GM12878 (cell line): ENCODE data around the gene PRKAG3. TPM values are rescaled to one million over a fixed set of nuclear protein-coding genes. Genes with fewer than 3 reads are reported as not detected.

Source experiments
- ATAC-seq: fragments of 200-7000 bp; cut with Tn5 transposase; 3 replicates; pipeline ENCODE4 v1.9.1; 2020; ENCODE audit warnings: mild to moderate bottlenecking, moderate library complexity
- BruUV-seq: library from RNA; stranded (reverse); fragments of 400-500 nt; replicated peaks from 2 replicates; lab custom pipeline; 2021; lab: Mats Ljungman, UMichigan
- CTCF ChIA-PET: fragments of 300-600 bp; sonication (Branson Sonifier 250); formaldehyde crosslinking; extraction: SDS; loops from one replicate; lab custom pipeline; 2021; ENCODE audit warnings: inconsistent platforms; lab: Yijun Ruan, JAX
- POLR2A ChIA-PET: fragments of 350-600 bp; formaldehyde crosslinking; extraction: SDS; loops from one replicate; lab custom pipeline; 2021; ENCODE audit warnings: inconsistent platforms; lab: Charles Lee
- RAD21 ChIA-PET: fragments of 300-600 bp; sonication (Branson Sonifier 250); formaldehyde crosslinking; loops from one replicate; lab custom pipeline; 2023; ENCODE audit warnings: antibody characterized with exemption; ENCODE audit not compliant: unreplicated experiment; lab: Charles Lee
- SMC1A ChIA-PET: fragments of 300-600 bp; sonication (Branson Sonifier 250); formaldehyde crosslinking; loops from one replicate; lab custom pipeline; 2023; ENCODE audit not compliant: unreplicated experiment, uncharacterized antibody; lab: Charles Lee
- DNase-seq: peaks from one replicate; pipeline ENCODE4 v3.0.0-alpha.2; 2011; ENCODE audit warnings: low read depth, low spot score
- FAIRE-seq: peaks from 3 replicates; lab custom pipeline; 2011; peaks lifted over from hg19 to GRCh38; lab: Jason Lieb, UNC
- H2AFZ ChIP-seq: 2 replicates; pipeline ENCODE4 v1.6.0; 2011; ENCODE audit warnings: low read depth, low read length, control low read depth; ENCODE audit not compliant: control insufficient read depth
- H3K27ac ChIP-seq: 2 replicates; pipeline ENCODE4 v1.5.1; 2011; ENCODE audit warnings: control low read depth; ENCODE audit not compliant: control insufficient read depth, insufficient read depth
- H3K27me3 ChIP-seq, 2 experiments: replicated peaks in 1 of 2; 2 replicates each; pipeline versions ENCODE4 v1.6.0 to v1.6.1; 2011; ENCODE audit warnings: low read length in 1 of 2; ENCODE audit not compliant: control insufficient read depth in 2 of 2, insufficient read depth in 2 of 2
- H3K36me3 ChIP-seq, 2 experiments: 2 replicates each; pipeline ENCODE4 v1.5.1; 2011; ENCODE audit warnings: low read length in 1 of 2; ENCODE audit not compliant: control insufficient read depth in 2 of 2, insufficient read depth in 2 of 2
- H3K4me1 ChIP-seq: 2 replicates; pipeline ENCODE4 v1.6.1; 2011; ENCODE audit warnings: mild to moderate bottlenecking, low read length, moderate library complexity, mixed read lengths; ENCODE audit not compliant: control insufficient read depth, insufficient read depth
- H3K4me2 ChIP-seq: 2 replicates; pipeline ENCODE4 v1.6.0; 2011; ENCODE audit warnings: control low read depth; ENCODE audit not compliant: control insufficient read depth, insufficient read depth
- H3K4me3 ChIP-seq: fragments of 200-600 bp; sonication (generic); 2 replicates; pipeline ENCODE4 v1.5.1; 2016
- H3K79me2 ChIP-seq: 2 replicates; pipeline ENCODE4 v1.6.0; 2011; ENCODE audit warnings: low read length; ENCODE audit not compliant: control insufficient read depth, insufficient read depth
- H3K9ac ChIP-seq: 2 replicates; pipeline ENCODE4 v1.8.0; 2011; ENCODE audit warnings: low read length, control low read depth, mixed read lengths; ENCODE audit not compliant: control insufficient read depth, insufficient read depth
- H3K9me3 ChIP-seq: replicated peaks from 3 replicates; pipeline ENCODE4 v1.5.1; 2011; ENCODE audit warnings: mild to moderate bottlenecking, low read length; ENCODE audit not compliant: control insufficient read depth, insufficient read depth
- H4K20me1 ChIP-seq: 2 replicates; pipeline ENCODE4 v1.6.0; 2011; ENCODE audit not compliant: control insufficient read depth, insufficient read depth
- CTCF ChIP-seq, 3 experiments: IDR thresholded peaks in 2 of 3; conservative IDR thresholded peaks in 1 of 3; 2 replicates each; pipeline ENCODE4 v1.5.1; 2011; ENCODE audit warnings: low read depth in 3 of 3, low read length in 3 of 3, mild to moderate bottlenecking in 3 of 3, control low read depth in 2 of 3, moderate library complexity in 2 of 3, inconsistent platforms in 1 of 3, mixed read lengths in 1 of 3; ENCODE audit not compliant: control insufficient read depth in 2 of 3, insufficient read depth in 1 of 3; ENCODE audit errors: extremely low read depth in 1 of 3
- EP300 ChIP-seq, 2 experiments: fragments of 150-350 bp in 1 of 2; IDR thresholded peaks; 2 replicates each; pipeline ENCODE4 v1.6.1; 2011 to 2012; ENCODE audit warnings: low read depth in 2 of 2, low read length in 2 of 2, borderline replicate concordance in 1 of 2, improper control_type of control experiment in 1 of 2, inconsistent platforms in 1 of 2; ENCODE audit not compliant: control insufficient read depth in 1 of 2
- MTA3 ChIP-seq: IDR thresholded peaks from 2 replicates; pipeline ENCODE4 v1.6.1; 2012; ENCODE audit warnings: low read length, inconsistent platforms, borderline replicate concordance
- RAD21 ChIP-seq: IDR thresholded peaks from 2 replicates; pipeline ENCODE4 v1.6.1; 2011; ENCODE audit warnings: mild to moderate bottlenecking, low read depth, low read length, moderate library complexity; ENCODE audit not compliant: insufficient read depth
- SKIL ChIP-seq: fragments of 450-650 bp; IDR thresholded peaks from 2 replicates; pipeline ENCODE4 v1.6.1; 2017; ENCODE audit warnings: mild to moderate bottlenecking, low read depth, inconsistent platforms; ENCODE audit not compliant: poor library complexity, severe bottlenecking
- SMC3 ChIP-seq: IDR thresholded peaks from 2 replicates; pipeline ENCODE4 v1.6.1; 2011; ENCODE audit warnings: low read length, improper control_type of control experiment, borderline replicate concordance
- YY1 ChIP-seq: IDR thresholded peaks from 2 replicates; pipeline ENCODE4 v1.6.1; 2011; ENCODE audit warnings: low read depth, mild to moderate bottlenecking, low read length
- WGBS: methylation state at CpG from one replicate; pipeline ENCODE4 v1.1.6; 2016; ENCODE audit warnings: low lambda C conversion rate; ENCODE audit not compliant: insufficient replicate concordance, insufficient coverage; ENCODE audit errors: missing lambda C conversion rate; 5-methylcytosine and 5-hydroxymethylcytosine counted together
- in situ Hi-C: fragments of 300-500 bp; cut with MboI; formaldehyde crosslinking; loops from 9 replicates; pipeline ENCODE4 v1.14.3; 2018; ENCODE audit warnings: mixed read lengths
- intact Hi-C: fragments of 100-400 bp; cut with micrococcal nuclease; formaldehyde crosslinking; loops from one replicate; pipeline ENCODE4 v1.14.2; 2022; ENCODE audit not compliant: unreplicated experiment
- polyA plus RNA-seq, 11 experiments: library from polyadenylated mRNA; depleted of rRNA in 4 of 11; unstranded in 6 of 11; stranded (reverse) in 5 of 11; fragments of >200 nt; fragmentation: Nextera tagmentation in 4 of 11; fragmentation: Illumina TruSeq in 1 of 11; extraction: Ambion mirVana in 4 of 11; extraction: Trizol in 1 of 11; gene quantifications; 1 replicate in 1 of 11; 2 replicates in 10 of 11; pipeline versions ENCODE4 v1.2.1 to v1.2.3, GENCODE V29; 2011 to 2016; ENCODE audit warnings: inconsistent platforms in 2 of 11, missing spikeins in 2 of 11, low read depth in 1 of 11
- total RNA-seq, 4 experiments: library from RNA; depleted of rRNA in 3 of 4; stranded (reverse); fragments of >200 nt in 3 of 4; fragmentation: Illumina TruSeq in 1 of 4; extraction: Trizol in 1 of 4; gene quantifications; 2 replicates each; pipeline versions ENCODE4 v1.2.1 to v1.2.3, GENCODE V29; 2013 to 2021

Gene PRKAG3
- total and polyA plus RNA-seq, 10 of the 15 experiments (the other 5 are each of a cell fraction or from before 2014, with no cell fraction given): 0.04 to 0.12 (median 0.06) TPM; not detected in 7

GRCh38 chr2:218852911-218853667 is 21.5 kb upstream of the PRKAG3 start:
- peaks cover 7 to 18% of the 10 kb centered on the region in 2 experiments for H3K27me3 ChIP-seq
- intact Hi-C loops: loop anchor here (1.0 to 5.0 kb wide), 5 partner anchors 45 to 302 kb away; no protein-coding TSS in a partner anchor
- WGBS: 22% methylated on average over 16 of the region's 16 CpGs
- BruUV-seq: no TSS peak
- no peak overlapping the region for H3K27ac ChIP-seq
- in situ Hi-C loops: no loop called here
- H2AFZ ChIP-seq: no peak overlapping the region; the same call in 1 of the 2 replicates
- POLR2A ChIA-PET: interaction anchor here (0.8 to 1.0 kb wide), 2 partner anchors 44 to 45 kb away, joined by 3 to 11 read pairs; no protein-coding TSS in a partner anchor
- peak; percentile 90 for FAIRE-seq
- no peaks in the 10 kb centered on the region for H3K79me2 ChIP-seq
- peak; percentile 84 for ATAC-seq
- no peak overlapping the region for H3K9ac ChIP-seq
- RAD21 ChIA-PET: interaction anchor here (0.9 to 2.8 kb wide), 4 partner anchors 23 to 102 kb away, joined by 3 to 40 read pairs (median 4); no protein-coding TSS in a partner anchor
- no peaks in the 10 kb centered on the region for H4K20me1 ChIP-seq
- no peaks in the 10 kb centered on the region for H3K36me3 ChIP-seq
- DNase-seq: no peak
- H3K4me2 ChIP-seq: no peak overlapping the region
- no peaks in the 10 kb centered on the region for H3K9me3 ChIP-seq
- H3K4me1 ChIP-seq: no peaks in the 10 kb centered on the region
- CTCF ChIA-PET: interaction anchor here (0.7 to 7.2 kb wide), 19 partner anchors 10 to 1141 kb away, joined by 3 to 95 read pairs (median 4); no protein-coding TSS in a partner anchor
- TF ChIP-seq MTA3 (no peak), SKIL (peak; percentile 21), SMC3 (peak; percentile 79), RAD21 (peak; percentile 91), YY1 (0 out of 2 replicates have a peak, but pooled peaks have one; percentile 41), CTCF (IDR thresholded peaks at IDR 0.05 in 2 of 3, conservative IDR thresholded peaks at IDR 0.05 in 1 of 3; ENCODE audit: control insufficient read depth in 2 of 3, extremely low read depth in 1 of 3, insufficient read depth in 1 of 3, low read depth in 3 of 3, low read length in 3 of 3) (peak; percentile 75 to 88 (median 77)), EP300 (IDR thresholded peaks at IDR 0.05; ENCODE audit: borderline replicate concordance in 1 of 2, control insufficient read depth in 1 of 2, low read depth in 2 of 2, low read length in 2 of 2) (no peak)
- TF ChIP-seq, all 136 proteins: peak for 5
- H3K4me3 ChIP-seq: no peak overlapping the region
- SMC1A ChIA-PET: interaction anchor here (0.7 to 4.9 kb wide), 9 partner anchors 16 to 399 kb away, joined by 3 to 26 read pairs (median 4); no protein-coding TSS in a partner anchor
